Lower lobe of right lung (tissue), 2 donors: Measurements from ENCODE around the gene PLEKHA7. TPM values are rescaled to one million over a fixed set of nuclear protein-coding genes. Genes with fewer than 3 reads are reported as not detected.

Experiments used
- ATAC-seq, 2 donors: fragments of 200-7000 bp; cut with Tn5 transposase; one replicate each; pipeline ENCODE4 v1.9.1; 2020 to 2022; ENCODE audit warnings: mild to moderate bottlenecking in 2 of 2, moderate library complexity in 2 of 2
- DNase-seq: peaks from one replicate; pipeline ENCODE4 v3.0.0-alpha.2; 2020
- H3K27ac ChIP-seq: fragments of 200-600 bp; one replicate; pipeline ENCODE4 v1.8.0; 2022
- H3K27me3 ChIP-seq: fragments of 200-600 bp; one replicate; pipeline ENCODE4 v1.8.0; 2022; ENCODE audit warnings: low read depth
- H3K36me3 ChIP-seq: fragments of 200-600 bp; one replicate; pipeline ENCODE4 v1.8.0; 2022; ENCODE audit warnings: mild to moderate bottlenecking
- H3K4me1 ChIP-seq: fragments of 200-600 bp; one replicate; pipeline ENCODE4 v1.8.0; 2022
- H3K4me3 ChIP-seq: fragments of 200-600 bp; one replicate; pipeline ENCODE4 v1.8.0; 2022; ENCODE audit warnings: mild to moderate bottlenecking
- H3K9me3 ChIP-seq: fragments of 200-600 bp; one replicate; pipeline ENCODE4 v1.8.0; 2022
- CTCF ChIP-seq: fragments of 200-600 bp; IDR thresholded peaks from one replicate; pipeline ENCODE4 v1.8.0; 2022; ENCODE audit warnings: antibody characterized with exemption, mild to moderate bottlenecking
- intact Hi-C: fragments of 100-400 bp; cut with DNase I; formaldehyde crosslinking; loops from one replicate; pipeline ENCODE4 v1.11.0; 2022
- total RNA-seq: library from RNA; stranded (reverse); fragmentation: NEBNext Ultra II Directional; extraction: Animal tissue kit (Norgen Biotek cat#: 25700); gene quantifications from one replicate; pipeline ENCODE4 v1.2.1, GENCODE V29; 2021
- donor health status: DM: no; HTN: yes; CAD: no; lungs with severe emphysema.

Gene PLEKHA7
- total RNA-seq, 1 donor from 2014 or later = 44.0 TPM

- intact Hi-C loops = no loop called here
- DNase-seq (no peak), ATAC-seq (no peak)
- Histone ChIP-seq H3K4me1 (peaks cover 5% of the 10 kb centered on the region), H3K27ac (no peak overlapping the region), H3K27me3 (no peaks in the 10 kb centered on the region), H3K4me3 (no peak overlapping the region), H3K9me3 (no peaks in the 10 kb centered on the region), H3K36me3 (no peaks in the 10 kb centered on the region)
- TF ChIP-seq CTCF = no peak
Observed at GRCh38 chr11:16900491-16900890, 113.7 kb downstream of the PLEKHA7 start.

- Histone ChIP-seq H3K4me1 (peaks cover 5% of the 10 kb centered on the region), H3K4me3 (no peak overlapping the region), H3K27ac (no peak overlapping the region), H3K36me3 (no peaks in the 10 kb centered on the region), H3K27me3 (no peaks in the 10 kb centered on the region), H3K9me3 (no peaks in the 10 kb centered on the region)
- DNase-seq (no peak), ATAC-seq (no peak)
- intact Hi-C loops = no loop called here
- TF ChIP-seq CTCF = no peak
Observed at GRCh38 chr11:16899708-16900303, 114.4 kb downstream of the PLEKHA7 start.

- DNase-seq (no peak), ATAC-seq (no peak)
- H3K36me3 ChIP-seq = no peaks in the 10 kb centered on the region
- TF ChIP-seq CTCF = no peak
- no peaks in the 10 kb centered on the region for H3K9me3 ChIP-seq
- intact Hi-C loops = no loop called here
- H3K27me3 ChIP-seq = no peaks in the 10 kb centered on the region
- H3K27ac ChIP-seq = no peak overlapping the region
- H3K4me3 ChIP-seq = no peak overlapping the region
- peaks cover 5% of the 10 kb centered on the region for H3K4me1 ChIP-seq
Observed at GRCh38 chr11:16898274-16898985, 115.8 kb downstream of the PLEKHA7 start.

- Histone ChIP-seq H3K36me3 (no peaks in the 10 kb centered on the region), H3K4me3 (no peak overlapping the region), H3K9me3 (no peaks in the 10 kb centered on the region), H3K27me3 (no peaks in the 10 kb centered on the region), H3K4me1 (peaks cover 5% of the 10 kb centered on the region), H3K27ac (no peak overlapping the region)
- ATAC-seq (no peak), DNase-seq (no peak)
- intact Hi-C loops = no loop called here
- no peak for TF ChIP-seq CTCF
Observed at GRCh38 chr11:16897470-16898061, 116.6 kb downstream of the PLEKHA7 start.

GRCh38 chr11:16896729-16897469 is 117.3 kb downstream of the PLEKHA7 start:
- Histone ChIP-seq H3K9me3 (no peaks in the 10 kb centered on the region), H3K4me3 (no peak overlapping the region), H3K36me3 (no peaks in the 10 kb centered on the region), H3K4me1 (peaks cover 5% of the 10 kb centered on the region), H3K27me3 (no peaks in the 10 kb centered on the region), H3K27ac (no peak overlapping the region)
- peak in 1 of 2 donors; percentile 31 for ATAC-seq
- no peak for TF ChIP-seq CTCF
- DNase-seq = no peak
- intact Hi-C loops = no loop called here
